Measurements from ENCODE around the gene PWWP2A.

PWWP2A gene

GRCh38 chr5:160076997-160077396 lies 42.3 kb downstream of the PWWP2A start:
- TF ChIP-seq CTCF (IDR thresholded peaks at IDR 0.05; ENCODE audit: low read length) (no peak), EZH2 (IDR thresholded peaks at IDR 0.05; ENCODE audit: borderline replicate concordance, low read length) (no peak)
- Histone ChIP-seq H4K20me1 (ENCODE audit: insufficient read depth, low read length) (no peaks in the 10 kb centered on the region), H3K9me2 (ENCODE audit: low read depth, low read length) (no peaks in the 10 kb centered on the region), H3K79me2 (ENCODE audit: insufficient read depth, low read length) (no peaks in the 10 kb centered on the region), H3K4me2 (ENCODE audit: low read length) (no peak overlapping the region), H3K4me3 (ENCODE audit: low read depth, low read length, poor library complexity, severe bottlenecking) (no peak overlapping the region), H3K4me1 (ENCODE audit: insufficient read depth, low read length, severe bottlenecking) (peaks cover 10% of the 10 kb centered on the region), H3K9me3 (ENCODE audit: low read length) (no peaks in the 10 kb centered on the region), H3K27ac (ENCODE audit: low read depth, low read length, poor library complexity, severe bottlenecking) (no peak overlapping the region), H3K27me3 (ENCODE audit: insufficient read depth, low read length) (no peaks in the 10 kb centered on the region), H2AFZ (ENCODE audit: low read length) (no peak overlapping the region), H3K36me3 (ENCODE audit: insufficient read depth, low read length) (no peaks in the 10 kb centered on the region), H3F3A (ENCODE audit: insufficient read depth, low read length) (no peaks in the 10 kb centered on the region), H3K9ac (ENCODE audit: low read length) (no peak overlapping the region)

- H3K9me3 ChIP-seq (ENCODE audit: low read length) = no peaks in the 10 kb centered on the region
- H4K20me1 ChIP-seq (ENCODE audit: insufficient read depth, low read length) = no peaks in the 10 kb centered on the region
- H3K27me3 ChIP-seq (ENCODE audit: insufficient read depth, low read length) = no peaks in the 10 kb centered on the region
- no peaks in the 10 kb centered on the region for H3K9me2 ChIP-seq (ENCODE audit: low read depth, low read length)
- no peak overlapping the region for H2AFZ ChIP-seq (ENCODE audit: low read length)
- H3K4me3 ChIP-seq (ENCODE audit: low read depth, low read length, poor library complexity, severe bottlenecking) = no peak overlapping the region
- H3K36me3 ChIP-seq (ENCODE audit: insufficient read depth, low read length) = no peaks in the 10 kb centered on the region
- TF ChIP-seq CTCF (IDR thresholded peaks at IDR 0.05; ENCODE audit: low read length) (no peak), EZH2 (IDR thresholded peaks at IDR 0.05; ENCODE audit: borderline replicate concordance, low read length) (no peak)
- no peaks in the 10 kb centered on the region for H3F3A ChIP-seq (ENCODE audit: insufficient read depth, low read length)
- no peak overlapping the region for H3K9ac ChIP-seq (ENCODE audit: low read length)
- no peak overlapping the region for H3K4me2 ChIP-seq (ENCODE audit: low read length)
- H3K27ac ChIP-seq (ENCODE audit: low read depth, low read length, poor library complexity, severe bottlenecking) = no peak overlapping the region
- H3K79me2 ChIP-seq (ENCODE audit: insufficient read depth, low read length) = no peaks in the 10 kb centered on the region
- H3K4me1 ChIP-seq (ENCODE audit: insufficient read depth, low read length, severe bottlenecking) = peaks cover 7% of the 10 kb centered on the region
Measured at GRCh38 chr5:160075073-160075472, 44.2 kb downstream of the PWWP2A start.

- TF ChIP-seq EZH2 (IDR thresholded peaks at IDR 0.05; ENCODE audit: borderline replicate concordance, low read length) = no peak
- no peak for TF ChIP-seq CTCF (IDR thresholded peaks at IDR 0.05; ENCODE audit: low read length)
- H3K36me3 ChIP-seq (ENCODE audit: insufficient read depth, low read length) = no peaks in the 10 kb centered on the region
- H3K79me2 ChIP-seq (ENCODE audit: insufficient read depth, low read length) = no peaks in the 10 kb centered on the region
- no peaks in the 10 kb centered on the region for H4K20me1 ChIP-seq (ENCODE audit: insufficient read depth, low read length)
- H3K4me1 ChIP-seq (ENCODE audit: insufficient read depth, low read length, severe bottlenecking) = peaks cover 7% of the 10 kb centered on the region
- H3K9me2 ChIP-seq (ENCODE audit: low read depth, low read length) = no peaks in the 10 kb centered on the region
- no peaks in the 10 kb centered on the region for H3K9me3 ChIP-seq (ENCODE audit: low read length)
- H3K4me2 ChIP-seq (ENCODE audit: low read length) = no peak overlapping the region
- H3K27ac ChIP-seq (ENCODE audit: low read depth, low read length, poor library complexity, severe bottlenecking) = no peak overlapping the region
- no peak overlapping the region for H3K9ac ChIP-seq (ENCODE audit: low read length)
- no peaks in the 10 kb centered on the region for H3K27me3 ChIP-seq (ENCODE audit: insufficient read depth, low read length)
- H3K4me3 ChIP-seq (ENCODE audit: low read depth, low read length, poor library complexity, severe bottlenecking) = no peak overlapping the region
- no peaks in the 10 kb centered on the region for H3F3A ChIP-seq (ENCODE audit: insufficient read depth, low read length)
- no peak overlapping the region for H2AFZ ChIP-seq (ENCODE audit: low read length)
Measured at GRCh38 chr5:160071916-160072315, 47.3 kb downstream of the PWWP2A start.
